GM12801 (cell line): ENCODE measurements around the gene GRM5.

Experiments
- TF ChIP-seq, protein P1 (sequence below): IDR thresholded peaks from one replicate; pipeline ENCODE4 v1.5.1; 2011; ENCODE audit warnings: control low read depth; ENCODE audit not compliant: insufficient read length; ENCODE audit errors: extremely low read depth

Gene GRM5

DNA sequence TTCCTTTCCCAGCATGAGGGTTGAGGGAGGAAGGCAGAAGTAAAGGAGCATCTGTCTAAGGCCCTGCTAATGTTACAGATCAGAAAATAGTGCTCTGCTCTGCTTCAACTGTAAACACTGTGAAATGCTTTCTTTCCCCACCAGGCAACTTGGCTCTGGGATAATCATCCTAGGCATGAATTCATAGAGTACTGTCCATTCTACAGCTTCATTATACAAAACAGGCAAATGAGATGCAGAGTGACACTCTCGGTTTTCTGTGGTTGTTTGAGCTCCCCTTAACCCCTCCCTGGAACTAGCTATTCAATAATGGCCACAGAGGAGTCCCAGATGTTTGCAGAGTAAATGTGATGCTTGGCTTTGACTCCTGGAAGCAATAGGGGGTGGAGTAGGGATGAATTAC is 544.0 kb downstream of the GRM5 start:
- TF ChIP-seq, protein P1, sequence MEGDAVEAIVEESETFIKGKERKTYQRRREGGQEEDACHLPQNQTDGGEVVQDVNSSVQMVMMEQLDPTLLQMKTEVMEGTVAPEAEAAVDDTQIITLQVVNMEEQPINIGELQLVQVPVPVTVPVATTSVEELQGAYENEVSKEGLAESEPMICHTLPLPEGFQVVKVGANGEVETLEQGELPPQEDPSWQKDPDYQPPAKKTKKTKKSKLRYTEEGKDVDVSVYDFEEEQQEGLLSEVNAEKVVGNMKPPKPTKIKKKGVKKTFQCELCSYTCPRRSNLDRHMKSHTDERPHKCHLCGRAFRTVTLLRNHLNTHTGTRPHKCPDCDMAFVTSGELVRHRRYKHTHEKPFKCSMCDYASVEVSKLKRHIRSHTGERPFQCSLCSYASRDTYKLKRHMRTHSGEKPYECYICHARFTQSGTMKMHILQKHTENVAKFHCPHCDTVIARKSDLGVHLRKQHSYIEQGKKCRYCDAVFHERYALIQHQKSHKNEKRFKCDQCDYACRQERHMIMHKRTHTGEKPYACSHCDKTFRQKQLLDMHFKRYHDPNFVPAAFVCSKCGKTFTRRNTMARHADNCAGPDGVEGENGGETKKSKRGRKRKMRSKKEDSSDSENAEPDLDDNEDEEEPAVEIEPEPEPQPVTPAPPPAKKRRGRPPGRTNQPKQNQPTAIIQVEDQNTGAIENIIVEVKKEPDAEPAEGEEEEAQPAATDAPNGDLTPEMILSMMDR = no peak

DNA sequence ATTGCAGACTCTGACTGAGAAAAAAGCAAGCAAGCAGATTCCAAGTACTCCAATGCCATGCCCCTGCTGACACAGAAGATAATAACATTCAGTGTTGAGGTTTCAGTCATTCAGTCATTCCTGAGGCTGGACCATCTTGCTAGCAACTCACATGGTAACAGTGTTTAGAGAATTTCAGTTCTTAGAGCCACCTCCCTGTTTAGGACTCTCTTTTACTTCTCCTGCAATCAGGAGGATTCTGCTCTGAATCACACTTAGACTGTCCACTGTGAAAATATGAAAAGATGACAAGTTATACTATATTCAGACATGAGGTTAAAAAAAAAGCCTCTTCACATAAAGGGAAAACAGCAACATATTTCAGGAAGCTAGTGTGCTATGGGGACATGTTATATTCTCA is 544.4 kb downstream of the GRM5 start:
- TF ChIP-seq, protein P1 = no peak

DNA sequence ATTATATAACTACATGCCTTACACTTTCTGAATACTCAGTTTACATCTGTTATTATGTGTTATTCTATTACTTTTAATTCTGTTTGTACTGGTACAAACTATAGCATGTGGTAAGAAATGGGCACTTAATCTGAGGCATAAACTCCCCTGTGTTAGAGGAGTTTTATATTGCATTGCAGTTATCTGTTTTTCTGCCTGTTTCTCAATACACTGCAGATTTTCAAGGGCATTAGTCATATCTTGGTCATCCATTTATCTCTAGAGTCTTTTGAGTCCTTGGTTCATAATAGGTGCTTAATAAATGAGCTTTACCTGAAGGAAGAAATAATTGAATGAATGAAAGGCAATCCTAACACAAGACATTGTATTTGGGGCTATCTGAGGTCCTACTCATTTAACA is 545.4 kb downstream of the GRM5 start:
- TF ChIP-seq, protein P1 = no peak

DNA sequence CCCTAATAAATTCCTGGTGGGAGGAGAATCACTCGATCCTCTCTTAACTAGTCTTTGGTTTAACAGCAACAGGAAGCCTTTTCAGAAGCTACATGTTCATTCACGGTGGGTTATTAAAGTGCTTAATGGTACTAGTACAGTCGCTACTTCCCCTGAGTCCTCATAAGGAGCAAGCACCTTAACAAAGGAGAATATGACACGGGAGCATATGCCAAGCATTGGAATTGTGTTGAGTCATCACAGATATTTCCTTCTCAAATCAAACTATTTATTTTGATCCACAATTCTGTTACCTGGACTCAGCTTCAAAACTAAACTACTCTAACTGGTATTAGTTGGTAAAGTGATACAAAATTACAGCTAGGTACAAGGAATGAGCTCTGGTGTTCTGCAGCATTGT is 550.8 kb downstream of the GRM5 start:
- TF ChIP-seq, protein P1 = no peak

DNA sequence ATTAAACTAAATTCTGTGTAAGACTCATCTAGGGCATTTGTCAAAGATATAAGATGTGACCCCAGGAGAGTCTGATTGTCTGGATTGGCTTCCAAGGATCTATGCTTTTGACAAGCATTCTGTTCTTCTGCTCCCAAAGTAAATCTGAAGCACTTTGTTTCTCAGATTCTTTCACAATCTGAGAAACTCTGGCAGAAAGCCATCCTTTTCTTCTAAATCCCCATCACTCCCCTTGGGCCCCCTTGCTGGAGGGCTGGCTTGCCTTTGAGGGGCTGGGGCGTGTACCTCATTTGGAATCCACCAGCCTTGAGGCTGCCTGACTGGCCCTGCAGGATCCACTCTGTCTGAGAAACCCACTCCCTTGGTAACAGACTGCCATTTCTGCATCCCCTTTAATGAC is 554.8 kb downstream of the GRM5 start:
- TF ChIP-seq, protein P1 = no peak

DNA sequence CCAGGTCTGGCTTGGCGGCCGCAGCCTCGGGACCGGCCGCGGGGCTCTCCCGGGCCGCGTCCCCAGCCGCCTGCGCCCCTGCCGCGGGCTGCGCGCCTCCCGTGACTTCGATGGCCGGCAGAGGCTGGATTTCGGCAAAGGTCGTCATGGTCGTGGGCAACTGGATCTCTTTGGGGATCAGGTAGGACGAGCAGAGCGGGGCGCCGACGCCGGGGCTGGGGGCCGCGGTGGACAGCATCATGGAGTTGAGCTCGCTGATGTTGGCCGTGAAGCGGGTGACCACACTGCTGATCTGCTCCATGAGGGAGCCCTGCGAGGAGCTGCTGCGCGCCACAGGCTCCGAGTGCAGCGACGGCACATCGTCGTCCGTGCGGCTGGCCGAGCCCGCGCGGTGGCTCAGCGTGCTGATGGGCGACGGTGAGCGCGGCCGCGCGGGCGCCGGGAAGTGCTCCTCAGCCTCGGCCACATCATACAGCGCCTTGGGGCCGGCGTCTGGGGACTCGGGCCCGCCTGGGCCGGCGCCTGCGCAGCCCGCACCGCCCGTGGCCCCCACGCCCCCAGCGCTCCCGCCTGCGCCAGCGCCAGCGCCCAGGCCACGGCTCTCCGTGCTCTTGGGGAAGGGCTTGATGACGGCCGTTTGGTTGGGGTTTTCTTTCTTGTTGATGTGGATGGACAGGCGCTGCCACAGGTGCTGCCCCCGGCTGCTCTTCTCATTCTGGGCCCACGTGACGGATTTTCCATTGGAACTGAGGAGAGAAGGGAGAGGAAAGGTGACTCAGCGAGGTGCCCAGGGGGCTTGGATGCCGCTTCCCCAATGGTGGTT is 556.8 kb downstream of the GRM5 start:
- TF ChIP-seq, protein P1 = no peak

DNA sequence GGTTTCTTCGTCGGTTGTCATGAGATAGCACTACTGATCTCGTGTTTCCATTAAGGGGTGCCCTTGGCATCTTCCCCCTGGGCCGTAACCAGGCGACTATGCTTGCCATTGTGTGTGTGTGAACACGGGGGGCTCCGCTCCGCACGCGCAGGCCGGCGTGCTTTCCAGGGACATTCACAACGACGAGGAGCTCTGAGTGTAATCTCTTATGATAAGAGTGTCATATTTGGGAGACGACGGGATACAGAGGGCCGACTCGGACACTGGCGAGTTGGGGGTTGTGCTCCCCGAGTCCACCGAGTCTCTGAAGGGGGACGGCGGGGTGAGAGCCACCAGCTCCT is 557.4 kb downstream of the GRM5 start:
- TF ChIP-seq, protein P1 = no peak
